Measurements from ENCODE around the gene MACROD2.

- TF ChIP-seq CTCF (IDR thresholded peaks at IDR 0.05) (no peak), EP300 (IDR thresholded peaks at IDR 0.05) (no peak), POLR2A (IDR thresholded peaks at IDR 0.05) (no peak)
Measured at GRCh38 chr20:16052456-16052855, 2057.1 kb downstream of the MACROD2 start.

Data from suprapubic skin (tissue), 3 donors.